HG02610 (cell line): ENCODE data around the gene ATP8A2.

Experiments
- ATAC-seq: cut with Tn5 transposase; IDR thresholded peaks from one replicate; pipeline ENCODE4 v1.9.1; 2021; ENCODE audit warnings: mild to moderate bottlenecking, moderate library complexity; ENCODE audit not compliant: unreplicated experiment

ATP8A2 gene

GRCh38 chr13:25906191-25906661, 534.5 kb downstream of the ATP8A2 start:
- no peak for ATAC-seq

GRCh38 chr13:25908366-25908765, 536.6 kb downstream of the ATP8A2 start:
- no peak for ATAC-seq

- no peak for ATAC-seq
These were observed 538.5 kb downstream of the ATP8A2 start for GRCh38 chr13:25910243-25910642.

GRCh38 chr13:25910991-25911419, 539.2 kb downstream of the ATP8A2 start:
- ATAC-seq = no peak

- no peak for ATAC-seq
These were observed 541.2 kb downstream of the ATP8A2 start for GRCh38 chr13:25912961-25913360.

GRCh38 chr13:25915840-25916518, 544.2 kb downstream of the ATP8A2 start:
- ATAC-seq = no peak

DNA sequence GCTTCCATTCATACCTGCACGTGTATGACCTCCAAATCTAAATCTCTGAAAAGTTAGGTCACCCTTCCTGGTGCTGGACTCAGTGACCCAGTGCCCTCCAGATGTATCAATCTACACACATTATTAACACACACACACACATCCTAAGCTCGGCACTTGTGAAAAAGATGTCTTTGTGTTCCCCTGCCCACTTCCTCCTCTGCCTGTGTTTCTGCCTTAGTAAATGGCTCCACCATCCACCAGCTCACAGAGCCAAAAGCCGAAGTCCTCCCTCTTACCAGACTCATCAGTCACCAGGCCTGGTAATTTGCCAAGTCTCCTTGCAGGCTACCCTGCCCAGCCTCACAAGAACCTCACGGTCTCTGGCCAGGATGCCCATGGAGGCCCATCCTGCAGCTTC, 548.5 kb downstream of the ATP8A2 start:
- ATAC-seq = no peak

- ATAC-seq = no peak
These were observed 549.2 kb downstream of the ATP8A2 start for GRCh38 chr13:25920931-25921330.

DNA sequence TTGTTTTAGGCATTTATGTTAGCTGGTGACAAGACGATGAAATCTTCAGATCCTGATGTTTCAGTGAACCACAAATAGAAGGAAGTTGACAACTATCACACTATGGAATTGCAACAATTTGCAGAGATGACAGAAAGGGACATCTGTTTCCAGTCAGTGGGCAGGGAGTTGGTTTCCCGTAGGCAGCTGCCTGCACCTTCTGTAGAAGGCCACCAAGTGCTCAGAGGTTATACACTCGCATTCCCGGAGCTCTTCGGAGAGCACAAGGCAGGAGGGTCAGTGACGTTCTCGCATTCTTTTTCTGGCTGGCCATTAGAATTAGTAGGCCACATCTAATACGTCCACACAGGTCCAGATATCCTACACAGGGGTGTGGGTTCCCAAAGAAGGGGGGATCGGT, 550.6 kb downstream of the ATP8A2 start:
- no peak for ATAC-seq

GRCh38 chr13:25923217-25924085, 551.7 kb downstream of the ATP8A2 start:
- no peak for ATAC-seq

DNA sequence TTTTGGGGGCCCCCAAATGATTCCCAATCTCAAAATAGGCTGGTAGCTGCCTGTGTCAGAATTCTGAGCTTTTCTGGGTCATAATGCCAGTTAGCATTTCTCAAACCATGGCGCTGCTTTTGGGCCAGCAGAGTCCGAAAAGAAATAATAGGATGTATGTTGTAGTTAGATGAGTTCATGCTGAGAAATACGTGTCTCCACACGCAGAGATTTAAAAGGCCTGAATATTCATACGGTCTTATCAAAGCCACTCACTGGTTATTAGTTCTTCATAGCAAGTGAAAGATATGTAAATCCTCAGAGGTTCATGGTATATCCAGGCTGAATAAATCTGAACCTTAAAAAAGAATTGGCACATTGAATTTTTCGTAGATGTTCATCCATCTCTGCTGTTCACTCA, 555.6 kb downstream of the ATP8A2 start:
- ATAC-seq = no peak

- ATAC-seq = no peak
These were observed 556.2 kb downstream of the ATP8A2 start for GRCh38 chr13:25927932-25928331.

- no peak for ATAC-seq
These were observed 557.2 kb downstream of the ATP8A2 start for GRCh38 chr13:25928941-25929505.

DNA sequence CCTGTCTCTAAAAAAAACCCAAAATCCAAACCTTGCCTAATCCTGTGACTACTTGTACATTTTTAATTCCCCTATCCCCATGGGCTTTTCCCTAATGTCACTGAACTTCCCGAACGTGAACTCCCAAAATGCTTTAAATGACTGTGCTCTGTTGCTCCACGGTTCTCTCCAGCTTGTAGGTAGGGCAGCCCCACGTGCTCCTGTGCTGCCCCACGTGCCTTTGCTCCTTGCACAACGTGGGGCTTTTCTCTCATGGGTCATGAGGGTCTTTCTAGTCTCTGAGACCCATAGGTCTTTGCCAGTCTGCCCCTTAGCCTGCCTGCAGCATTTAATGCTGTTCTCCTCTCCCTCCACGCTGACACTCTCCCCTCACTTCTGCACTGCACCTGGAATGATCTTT, 558.0 kb downstream of the ATP8A2 start:
- ATAC-seq = no peak

DNA sequence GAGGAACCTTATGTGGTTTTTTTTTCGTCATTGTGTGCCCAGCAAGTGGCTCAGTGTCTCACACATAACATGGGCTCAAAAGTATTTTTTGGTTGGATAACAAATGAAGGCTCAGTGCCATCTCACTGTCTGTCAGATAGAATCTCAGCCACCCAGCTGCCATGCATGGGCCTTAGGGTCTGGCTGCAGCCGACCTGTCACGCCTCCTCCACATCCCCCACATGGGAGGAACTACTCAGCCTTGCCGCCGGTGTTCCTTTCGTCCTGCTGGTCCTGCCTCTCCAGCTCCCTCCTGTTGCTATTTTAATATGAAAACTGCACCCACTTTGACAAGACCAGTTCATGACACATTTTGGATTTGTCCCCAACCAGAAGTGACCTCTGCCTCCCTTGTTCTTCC, 558.9 kb downstream of the ATP8A2 start:
- no peak for ATAC-seq

- ATAC-seq = no peak
These were observed 560.6 kb downstream of the ATP8A2 start for GRCh38 chr13:25932365-25932764.

GRCh38 chr13:25933520-25933919, 561.7 kb downstream of the ATP8A2 start:
- ATAC-seq = no peak

- ATAC-seq = no peak
These were observed 562.4 kb downstream of the ATP8A2 start for GRCh38 chr13:25934127-25934526.

DNA sequence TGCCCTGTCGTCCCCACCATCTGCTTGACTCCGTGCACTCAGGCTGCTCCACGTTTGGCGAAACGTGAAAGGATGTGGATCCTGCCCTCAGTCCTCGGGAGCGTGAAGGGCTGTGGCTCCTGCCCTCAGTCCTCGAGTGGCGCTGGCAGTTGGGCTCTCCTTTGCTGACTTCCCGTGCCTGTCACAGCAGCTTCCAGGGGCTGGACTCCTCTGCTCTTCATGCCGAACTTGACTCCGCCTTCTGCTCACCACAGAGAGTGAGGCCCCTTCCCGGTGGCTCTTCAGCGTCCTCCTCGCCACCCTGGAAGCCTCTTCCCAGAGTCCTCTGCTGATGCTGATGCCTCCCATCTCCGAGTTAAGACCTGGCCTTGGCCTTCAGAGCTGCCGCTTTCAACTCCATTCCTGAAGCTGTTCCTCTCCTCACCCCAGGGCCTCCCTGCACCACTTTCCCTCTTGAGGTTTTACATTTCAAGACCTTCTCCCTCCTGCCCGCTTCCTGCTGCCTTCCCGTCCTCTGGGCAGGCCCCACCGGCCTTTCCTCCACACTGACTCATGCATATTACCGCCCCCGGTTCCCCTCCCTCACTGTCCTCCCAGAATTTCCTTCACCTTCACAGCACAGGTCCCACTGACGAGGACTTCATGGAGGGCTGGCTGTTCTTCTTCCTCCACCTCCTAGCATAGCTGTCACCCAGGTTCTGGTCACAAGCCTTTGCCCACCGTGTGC, 568.4 kb downstream of the ATP8A2 start:
- ATAC-seq = no peak

GRCh38 chr13:25943081-25943480, 571.3 kb downstream of the ATP8A2 start:
- ATAC-seq = no peak

DNA sequence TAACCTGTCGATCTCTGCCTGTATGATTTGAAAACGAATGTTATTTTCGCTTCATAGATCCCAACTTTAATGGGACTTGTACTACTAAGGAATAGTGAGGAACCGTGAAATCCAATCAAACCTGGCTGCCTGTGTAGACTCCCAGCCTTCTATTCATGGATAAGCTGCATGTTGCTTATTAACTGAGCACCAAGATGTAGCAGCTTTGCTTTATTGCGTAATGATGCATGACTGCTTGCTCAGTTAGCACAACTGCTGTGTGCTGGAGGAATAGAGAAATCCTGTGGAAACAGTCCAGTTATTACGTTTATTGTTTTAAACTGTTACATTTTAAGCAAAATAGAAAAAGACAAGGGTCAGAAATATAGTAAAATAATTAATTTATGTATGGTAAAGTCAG, 571.9 kb downstream of the ATP8A2 start:
- no peak for ATAC-seq
